GM12878 (cell line): ENCODE measurements around the gene CPHXL. TPM values are rescaled to one million over a fixed set of nuclear protein-coding genes. Genes with fewer than 3 reads are reported as not detected.

Source experiments
- ATAC-seq: fragments of 200-7000 bp; cut with Tn5 transposase; 3 replicates; pipeline ENCODE4 v1.9.1; 2020; ENCODE audit warnings: mild to moderate bottlenecking, moderate library complexity
- BruUV-seq: library from RNA; stranded (reverse); fragments of 400-500 nt; replicated peaks from 2 replicates; lab custom pipeline; 2021; lab: Mats Ljungman, UMichigan
- CTCF ChIA-PET: fragments of 300-600 bp; sonication (Branson Sonifier 250); formaldehyde crosslinking; extraction: SDS; loops from one replicate; lab custom pipeline; 2021; ENCODE audit warnings: inconsistent platforms; lab: Yijun Ruan, JAX
- POLR2A ChIA-PET: fragments of 350-600 bp; formaldehyde crosslinking; extraction: SDS; loops from one replicate; lab custom pipeline; 2021; ENCODE audit warnings: inconsistent platforms; lab: Charles Lee
- RAD21 ChIA-PET: fragments of 300-600 bp; sonication (Branson Sonifier 250); formaldehyde crosslinking; loops from one replicate; lab custom pipeline; 2023; ENCODE audit warnings: antibody characterized with exemption; ENCODE audit not compliant: unreplicated experiment; lab: Charles Lee
- SMC1A ChIA-PET: fragments of 300-600 bp; sonication (Branson Sonifier 250); formaldehyde crosslinking; loops from one replicate; lab custom pipeline; 2023; ENCODE audit not compliant: unreplicated experiment, uncharacterized antibody; lab: Charles Lee
- DNase-seq: peaks from one replicate; pipeline ENCODE4 v3.0.0-alpha.2; 2011; ENCODE audit warnings: low read depth, low spot score
- FAIRE-seq: peaks from 3 replicates; lab custom pipeline; 2011; peaks lifted over from hg19 to GRCh38; lab: Jason Lieb, UNC
- H2AFZ ChIP-seq: 2 replicates; pipeline ENCODE4 v1.6.0; 2011; ENCODE audit warnings: low read depth, low read length, control low read depth; ENCODE audit not compliant: control insufficient read depth
- H3K27ac ChIP-seq: 2 replicates; pipeline ENCODE4 v1.5.1; 2011; ENCODE audit warnings: control low read depth; ENCODE audit not compliant: control insufficient read depth, insufficient read depth
- H3K27me3 ChIP-seq, 2 experiments: replicated peaks in 1 of 2; 2 replicates each; pipeline versions ENCODE4 v1.6.0 to v1.6.1; 2011; ENCODE audit warnings: low read length in 1 of 2; ENCODE audit not compliant: control insufficient read depth in 2 of 2, insufficient read depth in 2 of 2
- H3K36me3 ChIP-seq, 2 experiments: 2 replicates each; pipeline ENCODE4 v1.5.1; 2011; ENCODE audit warnings: low read length in 1 of 2; ENCODE audit not compliant: control insufficient read depth in 2 of 2, insufficient read depth in 2 of 2
- H3K4me1 ChIP-seq: 2 replicates; pipeline ENCODE4 v1.6.1; 2011; ENCODE audit warnings: mild to moderate bottlenecking, low read length, moderate library complexity, mixed read lengths; ENCODE audit not compliant: control insufficient read depth, insufficient read depth
- H3K4me2 ChIP-seq: 2 replicates; pipeline ENCODE4 v1.6.0; 2011; ENCODE audit warnings: control low read depth; ENCODE audit not compliant: control insufficient read depth, insufficient read depth
- H3K4me3 ChIP-seq: fragments of 200-600 bp; sonication (generic); 2 replicates; pipeline ENCODE4 v1.5.1; 2016
- H3K79me2 ChIP-seq: 2 replicates; pipeline ENCODE4 v1.6.0; 2011; ENCODE audit warnings: low read length; ENCODE audit not compliant: control insufficient read depth, insufficient read depth
- H3K9ac ChIP-seq: 2 replicates; pipeline ENCODE4 v1.8.0; 2011; ENCODE audit warnings: low read length, control low read depth, mixed read lengths; ENCODE audit not compliant: control insufficient read depth, insufficient read depth
- H3K9me3 ChIP-seq: replicated peaks from 3 replicates; pipeline ENCODE4 v1.5.1; 2011; ENCODE audit warnings: mild to moderate bottlenecking, low read length; ENCODE audit not compliant: control insufficient read depth, insufficient read depth
- H4K20me1 ChIP-seq: 2 replicates; pipeline ENCODE4 v1.6.0; 2011; ENCODE audit not compliant: control insufficient read depth, insufficient read depth
- CBX5 ChIP-seq: sonication (generic); IDR thresholded peaks from 2 replicates; pipeline ENCODE4 v1.6.1; 2016; ENCODE audit warnings: low read depth, moderate library complexity, mild to moderate bottlenecking, inconsistent platforms
- EED ChIP-seq: sonication (generic); IDR thresholded peaks from 2 replicates; pipeline ENCODE4 v1.6.1; 2016; ENCODE audit warnings: antibody characterized with exemption, low read depth
- ETV6 ChIP-seq, 2 experiments: fragments of 450-650 bp in 1 of 2; IDR thresholded peaks in 1 of 2; conservative IDR thresholded peaks in 1 of 2; 2 replicates each; pipeline ENCODE4 v1.6.1; 2014; ENCODE audit warnings: antibody characterized with exemption in 1 of 2, borderline replicate concordance in 1 of 2, low read depth in 1 of 2, mild to moderate bottlenecking in 1 of 2, moderate library complexity in 1 of 2
- EZH2 ChIP-seq: IDR thresholded peaks from 2 replicates; pipeline ENCODE4 v1.6.1; 2012; ENCODE audit warnings: low read depth, mild to moderate bottlenecking, control low read depth, inconsistent platforms, low read length, borderline replicate concordance; ENCODE audit not compliant: control insufficient read depth
- FOS ChIP-seq: IDR thresholded peaks from 3 replicates; pipeline ENCODE4 v1.6.1; 2011; ENCODE audit warnings: borderline replicate concordance; ENCODE audit not compliant: insufficient read length; ENCODE audit errors: extremely low read depth
- IKZF2 ChIP-seq, 2 experiments: fragments of 450-650 bp; IDR thresholded peaks; 2 replicates each; pipeline ENCODE4 v1.6.1; 2017; ENCODE audit warnings: mild to moderate bottlenecking in 2 of 2, moderate library complexity in 2 of 2
- MEF2B ChIP-seq: fragments of 450-650 bp; IDR thresholded peaks from 2 replicates; pipeline ENCODE4 v1.6.1; 2018; ENCODE audit warnings: mild to moderate bottlenecking, moderate library complexity; ENCODE audit not compliant: partially characterized antibody, poor library complexity, severe bottlenecking
- NR2C2 ChIP-seq: IDR thresholded peaks from 2 replicates; pipeline ENCODE4 v1.6.1; 2011; ENCODE audit warnings: borderline replicate concordance, low read depth; ENCODE audit not compliant: control insufficient read depth, insufficient read length
- PBX3 ChIP-seq: IDR thresholded peaks from 2 replicates; pipeline ENCODE4 v1.6.1; 2011; ENCODE audit warnings: mild to moderate bottlenecking, low read depth, low read length, moderate library complexity; ENCODE audit not compliant: insufficient replicate concordance
- POU2F2 ChIP-seq: IDR thresholded peaks from 3 replicates; pipeline ENCODE4 v1.6.1; 2011; ENCODE audit warnings: low read depth, mild to moderate bottlenecking, low read length, borderline replicate concordance
- RUNX3 ChIP-seq: IDR thresholded peaks from 2 replicates; pipeline ENCODE4 v1.6.1; 2012; ENCODE audit warnings: low read length, inconsistent platforms
- SMAD5 ChIP-seq: IDR thresholded peaks from 2 replicates; pipeline ENCODE4 v1.6.1; 2016; ENCODE audit warnings: antibody characterized with exemption, low read depth
- in situ Hi-C: fragments of 300-500 bp; cut with MboI; formaldehyde crosslinking; loops from 9 replicates; pipeline ENCODE4 v1.14.3; 2018; ENCODE audit warnings: mixed read lengths
- intact Hi-C: fragments of 100-400 bp; cut with micrococcal nuclease; formaldehyde crosslinking; loops from one replicate; pipeline ENCODE4 v1.14.2; 2022; ENCODE audit not compliant: unreplicated experiment
- polyA plus RNA-seq, 11 experiments: library from polyadenylated mRNA; depleted of rRNA in 4 of 11; unstranded in 6 of 11; stranded (reverse) in 5 of 11; fragments of >200 nt; fragmentation: Nextera tagmentation in 4 of 11; fragmentation: Illumina TruSeq in 1 of 11; extraction: Ambion mirVana in 4 of 11; extraction: Trizol in 1 of 11; gene quantifications; 1 replicate in 1 of 11; 2 replicates in 10 of 11; pipeline versions ENCODE4 v1.2.1 to v1.2.3, GENCODE V29; 2011 to 2016; ENCODE audit warnings: inconsistent platforms in 2 of 11, missing spikeins in 2 of 11, low read depth in 1 of 11
- total RNA-seq, 4 experiments: library from RNA; depleted of rRNA in 3 of 4; stranded (reverse); fragments of >200 nt in 3 of 4; fragmentation: Illumina TruSeq in 1 of 4; extraction: Trizol in 1 of 4; gene quantifications; 2 replicates each; pipeline versions ENCODE4 v1.2.1 to v1.2.3, GENCODE V29; 2013 to 2021
- TF ChIP-seq, protein P1 (sequence below): fragments of 450-650 bp; IDR thresholded peaks from 2 replicates; pipeline ENCODE4 v1.6.1; 2017; ENCODE audit warnings: mild to moderate bottlenecking, moderate library complexity
- TF ChIP-seq, protein P2 (sequence below): fragments of 450-650 bp; IDR thresholded peaks from 2 replicates; pipeline ENCODE4 v1.6.1; 2017; ENCODE audit warnings: low read depth, mild to moderate bottlenecking, moderate library complexity
- TF ChIP-seq, protein P3 (sequence below): IDR thresholded peaks from 2 replicates; pipeline ENCODE4 v1.6.1; 2012; ENCODE audit warnings: low read length, inconsistent platforms

CPHXL gene
- total and polyA plus RNA-seq, 10 of the 15 experiments (the other 5 are each of a cell fraction or from before 2014, with no cell fraction given): 0.13 TPM; not detected in 9

- BruUV-seq: no TSS peak
- in situ Hi-C loops: no loop called here
- H3K9ac ChIP-seq: no peak overlapping the region
- CTCF ChIA-PET: interaction anchor here (0.8 to 1.0 kb wide), 2 partner anchors 11 to 298 kb away, joined by 3 read pairs; no protein-coding TSS in a partner anchor
- FAIRE-seq (no peak), ATAC-seq (no peak), DNase-seq (no peak)
- no peaks in the 10 kb centered on the region; the same call in 2 of the 3 replicates for H3K9me3 ChIP-seq
- H4K20me1 ChIP-seq: no peaks in the 10 kb centered on the region
- SMC1A ChIA-PET: interaction anchor here (0.6 kb wide), 2 partner anchors 96 to 435 kb away, joined by 3 to 4 read pairs; no protein-coding TSS in a partner anchor
- H3K36me3 ChIP-seq: no peaks in the 10 kb centered on the region
- no peaks in the 10 kb centered on the region for H3K79me2 ChIP-seq
- intact Hi-C loops: no loop called here
- TF ChIP-seq CBX5 (no peak), POU2F2 (no peak), FOS (no peak), RUNX3 (no peak), SMAD5 (no peak), EZH2 (no peak), MEF2B (no peak), IKZF2 (IDR thresholded peaks at IDR 0.05) (no peak), NR2C2 (no peak), ETV6 (conservative IDR thresholded peaks at IDR 0.05 in 1 of 2, IDR thresholded peaks at IDR 0.05 in 1 of 2; ENCODE audit: borderline replicate concordance in 1 of 2, low read depth in 1 of 2) (no peak), PBX3 (no peak), EED (no peak)
- TF ChIP-seq, protein P1, sequence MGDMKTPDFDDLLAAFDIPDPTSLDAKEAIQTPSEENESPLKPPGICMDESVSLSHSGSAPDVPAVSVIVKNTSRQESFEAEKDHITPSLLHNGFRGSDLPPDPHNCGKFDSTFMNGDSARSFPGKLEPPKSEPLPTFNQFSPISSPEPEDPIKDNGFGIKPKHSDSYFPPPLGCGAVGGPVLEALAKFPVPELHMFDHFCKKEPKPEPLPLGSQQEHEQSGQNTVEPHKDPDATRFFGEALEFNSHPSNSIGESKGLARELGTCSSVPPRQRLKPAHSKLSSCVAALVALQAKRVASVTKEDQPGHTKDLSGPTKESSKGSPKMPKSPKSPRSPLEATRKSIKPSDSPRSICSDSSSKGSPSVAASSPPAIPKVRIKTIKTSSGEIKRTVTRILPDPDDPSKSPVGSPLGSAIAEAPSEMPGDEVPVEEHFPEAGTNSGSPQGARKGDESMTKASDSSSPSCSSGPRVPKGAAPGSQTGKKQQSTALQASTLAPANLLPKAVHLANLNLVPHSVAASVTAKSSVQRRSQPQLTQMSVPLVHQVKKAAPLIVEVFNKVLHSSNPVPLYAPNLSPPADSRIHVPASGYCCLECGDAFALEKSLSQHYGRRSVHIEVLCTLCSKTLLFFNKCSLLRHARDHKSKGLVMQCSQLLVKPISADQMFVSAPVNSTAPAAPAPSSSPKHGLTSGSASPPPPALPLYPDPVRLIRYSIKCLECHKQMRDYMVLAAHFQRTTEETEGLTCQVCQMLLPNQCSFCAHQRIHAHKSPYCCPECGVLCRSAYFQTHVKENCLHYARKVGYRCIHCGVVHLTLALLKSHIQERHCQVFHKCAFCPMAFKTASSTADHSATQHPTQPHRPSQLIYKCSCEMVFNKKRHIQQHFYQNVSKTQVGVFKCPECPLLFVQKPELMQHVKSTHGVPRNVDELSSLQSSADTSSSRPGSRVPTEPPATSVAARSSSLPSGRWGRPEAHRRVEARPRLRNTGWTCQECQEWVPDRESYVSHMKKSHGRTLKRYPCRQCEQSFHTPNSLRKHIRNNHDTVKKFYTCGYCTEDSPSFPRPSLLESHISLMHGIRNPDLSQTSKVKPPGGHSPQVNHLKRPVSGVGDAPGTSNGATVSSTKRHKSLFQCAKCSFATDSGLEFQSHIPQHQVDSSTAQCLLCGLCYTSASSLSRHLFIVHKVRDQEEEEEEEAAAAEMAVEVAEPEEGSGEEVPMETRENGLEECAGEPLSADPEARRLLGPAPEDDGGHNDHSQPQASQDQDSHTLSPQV: no peak
- TF ChIP-seq, protein P2, sequence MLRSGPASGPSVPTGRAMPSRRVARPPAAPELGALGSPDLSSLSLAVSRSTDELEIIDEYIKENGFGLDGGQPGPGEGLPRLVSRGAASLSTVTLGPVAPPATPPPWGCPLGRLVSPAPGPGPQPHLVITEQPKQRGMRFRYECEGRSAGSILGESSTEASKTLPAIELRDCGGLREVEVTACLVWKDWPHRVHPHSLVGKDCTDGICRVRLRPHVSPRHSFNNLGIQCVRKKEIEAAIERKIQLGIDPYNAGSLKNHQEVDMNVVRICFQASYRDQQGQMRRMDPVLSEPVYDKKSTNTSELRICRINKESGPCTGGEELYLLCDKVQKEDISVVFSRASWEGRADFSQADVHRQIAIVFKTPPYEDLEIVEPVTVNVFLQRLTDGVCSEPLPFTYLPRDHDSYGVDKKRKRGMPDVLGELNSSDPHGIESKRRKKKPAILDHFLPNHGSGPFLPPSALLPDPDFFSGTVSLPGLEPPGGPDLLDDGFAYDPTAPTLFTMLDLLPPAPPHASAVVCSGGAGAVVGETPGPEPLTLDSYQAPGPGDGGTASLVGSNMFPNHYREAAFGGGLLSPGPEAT: no peak
- TF ChIP-seq, protein P3, sequence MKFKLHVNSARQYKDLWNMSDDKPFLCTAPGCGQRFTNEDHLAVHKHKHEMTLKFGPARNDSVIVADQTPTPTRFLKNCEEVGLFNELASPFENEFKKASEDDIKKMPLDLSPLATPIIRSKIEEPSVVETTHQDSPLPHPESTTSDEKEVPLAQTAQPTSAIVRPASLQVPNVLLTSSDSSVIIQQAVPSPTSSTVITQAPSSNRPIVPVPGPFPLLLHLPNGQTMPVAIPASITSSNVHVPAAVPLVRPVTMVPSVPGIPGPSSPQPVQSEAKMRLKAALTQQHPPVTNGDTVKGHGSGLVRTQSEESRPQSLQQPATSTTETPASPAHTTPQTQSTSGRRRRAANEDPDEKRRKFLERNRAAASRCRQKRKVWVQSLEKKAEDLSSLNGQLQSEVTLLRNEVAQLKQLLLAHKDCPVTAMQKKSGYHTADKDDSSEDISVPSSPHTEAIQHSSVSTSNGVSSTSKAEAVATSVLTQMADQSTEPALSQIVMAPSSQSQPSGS: no peak
- RAD21 ChIA-PET: no interaction called here
- no peak overlapping the region for H3K4me3 ChIP-seq
- no peak overlapping the region for H3K27ac ChIP-seq
- no peaks in the 10 kb centered on the region; a peak in 1 of 4 replicates for H3K27me3 ChIP-seq
- POLR2A ChIA-PET: no interaction called here
- H3K4me2 ChIP-seq: no peak overlapping the region
- no peak overlapping the region for H2AFZ ChIP-seq
- peaks cover 8% of the 10 kb centered on the region for H3K4me1 ChIP-seq
These were observed 43.8 kb upstream of the CPHXL start for GRCh38 chr16:75770051-75770450.
